WTC11 (cell line): ENCODE measurements around the gene CITED4.

ENCODE experiments used
- NR3C1 ChIP-seq: sonication (generic); formaldehyde crosslinking; conservative IDR thresholded peaks from 2 replicates; pipeline ENCODE4 v1.8.1; 2023; ENCODE audit warnings: low read depth, mild to moderate bottlenecking, missing genetic modification reagents
- USF2 ChIP-seq: sonication (generic); formaldehyde crosslinking; IDR thresholded peaks from 2 replicates; pipeline ENCODE4 v1.8.1; 2023; ENCODE audit warnings: mild to moderate bottlenecking, missing genetic modification reagents, moderate library complexity
- TF ChIP-seq, protein P1 (sequence below): fragments of 200-600 bp; IDR thresholded peaks from 2 replicates; pipeline ENCODE4 v1.8.0; 2022; ENCODE audit warnings: antibody characterized with exemption
- TF ChIP-seq, protein P2 (sequence below): sonication (generic); formaldehyde crosslinking; IDR thresholded peaks from 2 replicates; pipeline ENCODE4 v1.8.1; 2023; ENCODE audit warnings: mild to moderate bottlenecking, missing genetic modification reagents

GRCh38 chr1:40815420-40815819, 46.7 kb downstream of the CITED4 start:
- TF ChIP-seq, protein P1, sequence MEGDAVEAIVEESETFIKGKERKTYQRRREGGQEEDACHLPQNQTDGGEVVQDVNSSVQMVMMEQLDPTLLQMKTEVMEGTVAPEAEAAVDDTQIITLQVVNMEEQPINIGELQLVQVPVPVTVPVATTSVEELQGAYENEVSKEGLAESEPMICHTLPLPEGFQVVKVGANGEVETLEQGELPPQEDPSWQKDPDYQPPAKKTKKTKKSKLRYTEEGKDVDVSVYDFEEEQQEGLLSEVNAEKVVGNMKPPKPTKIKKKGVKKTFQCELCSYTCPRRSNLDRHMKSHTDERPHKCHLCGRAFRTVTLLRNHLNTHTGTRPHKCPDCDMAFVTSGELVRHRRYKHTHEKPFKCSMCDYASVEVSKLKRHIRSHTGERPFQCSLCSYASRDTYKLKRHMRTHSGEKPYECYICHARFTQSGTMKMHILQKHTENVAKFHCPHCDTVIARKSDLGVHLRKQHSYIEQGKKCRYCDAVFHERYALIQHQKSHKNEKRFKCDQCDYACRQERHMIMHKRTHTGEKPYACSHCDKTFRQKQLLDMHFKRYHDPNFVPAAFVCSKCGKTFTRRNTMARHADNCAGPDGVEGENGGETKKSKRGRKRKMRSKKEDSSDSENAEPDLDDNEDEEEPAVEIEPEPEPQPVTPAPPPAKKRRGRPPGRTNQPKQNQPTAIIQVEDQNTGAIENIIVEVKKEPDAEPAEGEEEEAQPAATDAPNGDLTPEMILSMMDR = no peak
- TF ChIP-seq NR3C1 (no peak), USF2 (CRISPR knock-in tag) (no peak)
- TF ChIP-seq, protein P2, sequence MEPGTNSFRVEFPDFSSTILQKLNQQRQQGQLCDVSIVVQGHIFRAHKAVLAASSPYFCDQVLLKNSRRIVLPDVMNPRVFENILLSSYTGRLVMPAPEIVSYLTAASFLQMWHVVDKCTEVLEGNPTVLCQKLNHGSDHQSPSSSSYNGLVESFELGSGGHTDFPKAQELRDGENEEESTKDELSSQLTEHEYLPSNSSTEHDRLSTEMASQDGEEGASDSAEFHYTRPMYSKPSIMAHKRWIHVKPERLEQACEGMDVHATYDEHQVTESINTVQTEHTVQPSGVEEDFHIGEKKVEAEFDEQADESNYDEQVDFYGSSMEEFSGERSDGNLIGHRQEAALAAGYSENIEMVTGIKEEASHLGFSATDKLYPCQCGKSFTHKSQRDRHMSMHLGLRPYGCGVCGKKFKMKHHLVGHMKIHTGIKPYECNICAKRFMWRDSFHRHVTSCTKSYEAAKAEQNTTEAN (CRISPR knock-in tag) = no peak
